Measurements from ENCODE around the gene ANO4.

Gene ANO4

DNA sequence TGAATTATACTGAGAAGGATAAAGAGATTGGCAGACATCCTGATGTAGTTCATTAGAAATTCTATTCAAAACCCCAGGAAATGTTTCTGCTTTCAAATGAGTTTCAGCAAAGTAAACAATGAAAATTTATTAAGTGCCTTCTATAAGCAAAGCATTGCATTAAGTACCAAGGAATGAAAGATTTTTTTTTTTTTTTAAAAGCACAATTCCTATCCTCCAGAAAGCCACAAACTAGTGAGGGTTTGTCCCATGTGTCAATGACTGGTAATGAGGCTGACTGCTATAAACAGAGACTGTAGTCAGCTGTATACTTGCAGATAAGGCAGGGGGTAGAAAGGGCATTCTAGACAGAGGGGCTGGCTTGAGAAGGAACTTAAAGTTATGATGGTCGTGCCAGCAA, 6.7 kb downstream of the ANO4 start:
- H3K27ac ChIP-seq, result no peak overlapping the region
- no peak for TF ChIP-seq ZFX (IDR thresholded peaks at IDR 0.05; ENCODE audit: borderline replicate concordance)
- TF ChIP-seq, protein P1, sequence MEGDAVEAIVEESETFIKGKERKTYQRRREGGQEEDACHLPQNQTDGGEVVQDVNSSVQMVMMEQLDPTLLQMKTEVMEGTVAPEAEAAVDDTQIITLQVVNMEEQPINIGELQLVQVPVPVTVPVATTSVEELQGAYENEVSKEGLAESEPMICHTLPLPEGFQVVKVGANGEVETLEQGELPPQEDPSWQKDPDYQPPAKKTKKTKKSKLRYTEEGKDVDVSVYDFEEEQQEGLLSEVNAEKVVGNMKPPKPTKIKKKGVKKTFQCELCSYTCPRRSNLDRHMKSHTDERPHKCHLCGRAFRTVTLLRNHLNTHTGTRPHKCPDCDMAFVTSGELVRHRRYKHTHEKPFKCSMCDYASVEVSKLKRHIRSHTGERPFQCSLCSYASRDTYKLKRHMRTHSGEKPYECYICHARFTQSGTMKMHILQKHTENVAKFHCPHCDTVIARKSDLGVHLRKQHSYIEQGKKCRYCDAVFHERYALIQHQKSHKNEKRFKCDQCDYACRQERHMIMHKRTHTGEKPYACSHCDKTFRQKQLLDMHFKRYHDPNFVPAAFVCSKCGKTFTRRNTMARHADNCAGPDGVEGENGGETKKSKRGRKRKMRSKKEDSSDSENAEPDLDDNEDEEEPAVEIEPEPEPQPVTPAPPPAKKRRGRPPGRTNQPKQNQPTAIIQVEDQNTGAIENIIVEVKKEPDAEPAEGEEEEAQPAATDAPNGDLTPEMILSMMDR (IDR thresholded peaks at IDR 0.05), result no peak

DNA sequence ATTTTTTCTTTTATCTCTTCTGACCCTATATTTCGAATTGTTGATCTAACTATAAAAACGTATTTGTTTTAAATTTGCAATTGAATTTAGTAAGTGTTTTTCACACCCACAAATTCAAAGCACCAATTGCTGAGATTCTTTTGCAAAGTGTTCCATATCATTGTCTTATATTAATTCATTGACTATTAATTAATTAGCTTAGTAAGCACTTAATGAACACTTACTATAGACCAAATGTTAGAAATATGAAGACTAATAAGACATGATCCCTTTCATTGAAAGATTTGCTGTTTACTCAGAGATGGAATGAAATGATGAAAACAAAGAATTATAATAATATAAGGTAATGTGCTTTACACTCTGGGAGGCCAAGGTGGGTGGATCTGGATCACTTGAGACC, 14.2 kb downstream of the ANO4 start:
- TF ChIP-seq, protein P1 (IDR thresholded peaks at IDR 0.05), result no peak
- TF ChIP-seq ZFX (IDR thresholded peaks at IDR 0.05; ENCODE audit: borderline replicate concordance), result no peak
- H3K27ac ChIP-seq, result no peak overlapping the region

DNA sequence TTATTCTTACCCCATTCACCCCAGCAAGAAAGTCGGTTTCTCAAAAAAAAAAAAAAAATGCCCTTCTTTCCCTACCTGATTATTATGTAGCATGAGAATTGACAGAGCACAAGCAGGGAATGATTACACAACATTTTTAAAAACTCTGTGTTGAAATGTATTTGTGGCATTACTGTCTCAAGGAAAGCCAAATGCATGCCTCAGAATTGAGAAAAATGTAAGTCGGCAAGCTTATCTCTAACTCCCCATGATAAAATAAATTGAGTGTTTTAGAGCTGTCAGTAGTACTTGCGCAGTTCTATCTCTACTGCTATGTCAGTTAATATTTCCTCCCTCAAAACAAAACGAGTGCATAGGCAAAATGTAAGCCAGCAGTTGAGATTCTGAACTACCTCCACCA, 25.7 kb downstream of the ANO4 start:
- TF ChIP-seq, protein P1 (IDR thresholded peaks at IDR 0.05), result no peak
- no peak for TF ChIP-seq ZFX (IDR thresholded peaks at IDR 0.05; ENCODE audit: borderline replicate concordance)
- no peak overlapping the region for H3K27ac ChIP-seq

DNA sequence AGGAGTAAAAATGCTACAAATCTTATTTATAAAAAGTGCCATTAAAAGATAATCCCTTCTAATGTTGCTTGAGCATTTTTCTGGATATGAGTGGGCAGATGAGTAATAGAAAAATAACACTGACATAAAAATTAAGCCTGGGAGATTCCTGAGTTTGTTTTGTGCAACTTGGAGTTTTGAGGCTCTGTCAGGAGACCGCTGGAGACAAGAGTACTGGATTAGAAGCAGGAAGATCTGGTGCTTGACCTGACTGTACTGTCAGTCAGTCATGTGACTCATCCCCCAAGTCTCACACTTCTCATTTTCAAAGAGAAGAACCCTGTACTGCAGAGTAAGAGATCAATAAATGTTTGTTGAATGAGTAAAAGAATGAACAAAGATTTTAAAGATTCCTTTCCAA, 29.4 kb downstream of the ANO4 start:
- TF ChIP-seq, protein P1 (IDR thresholded peaks at IDR 0.05), result no peak
- TF ChIP-seq ZFX (IDR thresholded peaks at IDR 0.05; ENCODE audit: borderline replicate concordance), result no peak
- no peak overlapping the region for H3K27ac ChIP-seq

DNA sequence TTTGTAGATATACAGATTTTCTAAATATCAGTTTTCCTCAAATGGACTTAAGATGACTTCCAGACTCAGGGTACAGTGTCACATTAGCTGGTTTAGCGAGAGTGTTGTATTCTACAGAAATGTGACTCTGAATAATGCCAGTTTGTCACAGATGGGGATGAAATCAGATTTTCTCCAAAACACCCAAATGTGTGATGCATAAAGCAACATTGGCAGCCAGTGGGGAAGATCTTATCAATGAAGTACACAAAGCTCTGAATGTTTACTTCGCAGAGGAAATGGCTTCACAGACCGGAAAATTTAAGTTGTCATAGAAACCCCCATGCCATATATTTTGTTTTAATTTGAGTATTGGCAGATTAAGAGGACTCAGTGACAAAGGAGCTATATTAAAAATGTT, 29.9 kb downstream of the ANO4 start:
- TF ChIP-seq ZFX (IDR thresholded peaks at IDR 0.05; ENCODE audit: borderline replicate concordance), result no peak
- TF ChIP-seq, protein P1 (IDR thresholded peaks at IDR 0.05), result no peak
- no peak overlapping the region for H3K27ac ChIP-seq

DNA sequence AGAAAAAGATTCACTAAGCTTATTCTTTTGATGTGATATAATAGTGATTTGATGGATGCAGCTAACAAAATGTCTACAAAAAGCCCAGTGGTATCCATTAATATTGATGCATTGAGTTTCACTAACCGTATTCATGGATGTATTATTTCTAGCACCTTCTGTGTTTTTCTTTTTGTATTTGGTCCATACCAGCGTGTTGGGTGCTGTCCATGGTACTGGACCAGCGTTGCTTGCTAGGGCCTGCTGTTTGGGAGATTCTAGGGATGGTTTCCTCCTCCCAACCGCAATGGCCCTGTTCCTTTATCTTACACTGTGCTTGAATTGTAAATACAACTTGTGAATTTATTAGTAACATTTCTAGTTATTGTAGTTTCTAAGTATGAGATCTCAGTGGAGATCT, 31.7 kb downstream of the ANO4 start:
- no peak overlapping the region for H3K27ac ChIP-seq
- TF ChIP-seq ZFX (IDR thresholded peaks at IDR 0.05; ENCODE audit: borderline replicate concordance), result no peak
- TF ChIP-seq, protein P1 (IDR thresholded peaks at IDR 0.05), result no peak

DNA sequence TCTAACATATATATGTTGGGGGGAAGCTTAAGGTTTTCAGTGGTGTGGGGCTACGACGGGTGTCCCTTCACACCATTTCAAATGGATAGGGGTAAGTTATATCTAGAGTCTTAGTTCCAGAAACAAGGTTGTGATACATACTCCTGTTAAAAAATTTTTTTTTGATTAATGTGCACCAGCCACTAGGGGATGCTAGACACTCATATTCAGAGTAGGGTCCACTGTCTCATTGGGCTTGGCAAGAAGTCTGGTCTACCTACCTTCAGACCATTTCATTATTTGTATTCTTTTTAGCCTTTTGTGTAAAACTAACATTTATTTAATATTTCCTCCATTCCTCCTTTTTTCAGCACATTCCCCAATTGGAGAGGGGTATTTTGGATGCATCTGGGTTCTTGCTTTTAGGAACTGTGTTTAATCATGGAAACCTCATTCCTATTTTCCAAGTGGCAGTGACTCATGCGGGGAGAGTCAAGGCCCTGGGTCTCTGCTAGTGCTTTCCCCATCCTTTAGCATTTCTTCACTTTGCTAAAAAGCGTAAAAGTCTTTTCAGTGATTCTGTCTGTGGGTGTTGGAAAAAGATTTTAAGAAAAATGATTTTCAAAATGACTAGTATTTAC, 33.4 kb downstream of the ANO4 start:
- H3K27ac ChIP-seq, result no peak overlapping the region
- TF ChIP-seq, protein P1 (IDR thresholded peaks at IDR 0.05), result peak; percentile 100
- TF ChIP-seq ZFX (IDR thresholded peaks at IDR 0.05; ENCODE audit: borderline replicate concordance), result no peak
